Liver (tissue), 3 donors: ENCODE measurements around the gene IGSF3.
"Not testable (repeated sequence)": the region's sequence is repeated elsewhere in the genome, so short reads cannot be mapped to it uniquely, and the experiment has no call there.

ENCODE experiments used
- CTCF ChIP-seq: fragments of 150-350 bp; IDR thresholded peaks from 2 replicates; pipeline ENCODE4 v1.5.1; 2017; ENCODE audit warnings: improper control_type of control experiment, low read depth, low read length; ENCODE audit not compliant: missing input control
- JUND ChIP-seq, 2 donors: IDR thresholded peaks; 2 replicates each; pipeline ENCODE4 v1.6.1; 2016; ENCODE audit warnings: antibody characterized with exemption in 2 of 2
- RAD21 ChIP-seq, 2 donors: IDR thresholded peaks; 2 replicates each; pipeline ENCODE4 v1.6.1; 2016; ENCODE audit warnings: antibody characterized with exemption in 2 of 2, mild to moderate bottlenecking in 2 of 2
- REST ChIP-seq: IDR thresholded peaks from 2 replicates; pipeline ENCODE4 v1.6.1; 2016; ENCODE audit warnings: antibody characterized with exemption, mild to moderate bottlenecking
- YY1 ChIP-seq: IDR thresholded peaks from 2 replicates; pipeline ENCODE4 v1.6.1; 2016; ENCODE audit warnings: antibody characterized with exemption, mild to moderate bottlenecking
- donor health status: healthy.
- donor health status: healthy.

- TF ChIP-seq CTCF; RAD21 (IDR thresholded peaks at IDR 0.05); JUND (IDR thresholded peaks at IDR 0.05): not testable (repeated sequence)
- peak; percentile 19 for TF ChIP-seq REST
- peak; percentile 14 for TF ChIP-seq YY1
Observed at GRCh38 chr1:116619106-116619505, 48.4 kb downstream of the IGSF3 start.
